OCI-M2 (cell line): ENCODE results near the gene IFNA16.
A peak's percentile ranks its signal among the peaks of the same experiment; 100 is the strongest.
"Not testable (repeated sequence)": the region's sequence is repeated elsewhere in the genome, so short reads cannot be mapped to it uniquely, and the experiment has no call there.

Experiments used
- DNase-seq: peaks from one replicate; lab custom pipeline; 2025; ENCODE audit not compliant: unreplicated experiment; lab: John Stamatoyannopoulos, UW

Gene IFNA16

DNA sequence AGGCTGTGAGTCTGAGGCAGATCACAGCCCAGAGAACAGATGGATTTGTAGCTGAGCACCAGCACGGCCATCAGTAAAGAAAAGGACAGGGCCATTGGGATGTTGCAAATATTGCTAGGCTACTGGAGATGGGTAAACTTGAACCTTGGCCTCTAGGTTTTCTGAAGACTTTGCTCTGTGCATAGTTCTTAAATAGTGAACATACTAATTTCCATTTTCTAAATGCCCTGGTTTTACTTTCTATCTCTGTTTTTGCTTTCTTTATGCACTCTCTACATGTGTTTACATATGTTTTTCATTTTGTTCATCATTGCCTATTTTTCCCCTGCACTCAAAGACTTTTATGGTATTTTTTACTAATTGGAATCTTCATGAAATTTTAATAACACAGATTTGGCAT, at the start of gene IFNA16:
IFNA16 (minus strand) TSS at position 101 of the 400 bp plus-strand sequence; CDS start at position 95, 6 bp downstream.
- DNase-seq: not testable (repeated sequence)

DNA sequence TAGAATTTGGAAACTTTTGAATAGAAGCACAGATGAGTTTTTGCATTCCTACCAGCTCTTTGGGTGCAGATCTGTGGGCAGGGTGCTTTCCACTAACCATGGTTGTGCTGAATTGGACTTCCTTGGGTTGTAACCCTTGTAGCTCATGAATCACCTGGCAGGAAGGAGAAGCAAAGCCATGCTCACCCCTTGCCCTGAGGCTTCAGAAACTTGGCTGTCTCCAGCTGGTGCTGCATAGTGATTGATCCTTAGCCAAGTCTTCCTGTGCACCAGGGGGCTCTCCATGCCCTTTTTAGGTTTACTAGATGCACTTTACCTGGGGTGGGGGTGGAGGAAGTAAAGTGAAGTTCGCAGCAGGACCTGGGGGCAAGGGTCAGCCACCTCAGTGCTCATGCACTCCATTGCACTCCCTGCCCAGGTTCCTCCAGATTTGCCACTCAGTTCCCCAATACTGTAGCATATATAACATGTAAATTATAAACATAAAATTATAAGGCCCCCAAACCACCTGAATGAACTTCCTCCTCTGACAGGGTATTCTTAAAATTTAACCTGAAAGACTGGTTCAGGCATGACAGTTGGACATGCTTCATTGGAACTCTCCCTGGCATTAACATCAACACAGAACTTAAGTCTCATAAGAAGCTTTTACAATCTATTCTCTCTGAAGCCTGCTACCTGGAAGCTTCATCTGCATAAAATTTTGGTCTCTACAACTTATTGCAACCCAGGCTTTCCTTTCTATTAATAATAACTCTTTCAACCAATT, 48.5 kb upstream of the IFNA16 start:
- DNase-seq: no peak

DNA sequence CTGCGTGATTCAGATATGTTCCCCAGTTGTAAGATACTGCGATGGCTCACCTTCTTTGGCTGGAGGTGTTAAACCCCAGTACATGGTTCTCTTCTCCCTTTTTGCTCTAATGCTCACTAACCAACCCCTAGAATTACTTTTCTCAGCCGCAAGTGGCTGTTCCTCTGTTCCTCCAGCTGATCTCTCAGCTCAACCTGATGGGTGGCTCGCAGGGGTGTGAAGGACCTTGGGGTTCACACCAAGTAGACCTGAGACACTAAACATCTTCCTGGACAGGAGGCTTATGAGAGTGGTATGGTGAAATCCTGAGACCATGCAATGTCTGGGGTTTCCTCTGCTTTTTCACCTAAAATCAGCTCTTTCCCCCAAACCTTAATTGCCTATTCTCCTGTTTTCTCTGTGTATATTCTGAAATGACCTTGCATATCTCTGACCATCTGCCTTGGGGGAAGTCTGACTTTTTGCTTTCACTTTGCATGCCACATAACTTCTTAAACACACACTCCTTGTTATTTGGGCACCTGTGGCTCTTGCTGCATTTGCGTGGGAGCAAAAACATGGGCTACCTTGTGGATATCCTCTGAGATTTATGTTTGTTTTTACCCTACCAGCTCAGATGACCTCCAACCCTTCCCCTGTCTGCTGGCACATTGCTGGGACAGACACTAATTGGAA, 38.6 kb upstream of the IFNA16 start:
- DNase-seq: no peak

DNA sequence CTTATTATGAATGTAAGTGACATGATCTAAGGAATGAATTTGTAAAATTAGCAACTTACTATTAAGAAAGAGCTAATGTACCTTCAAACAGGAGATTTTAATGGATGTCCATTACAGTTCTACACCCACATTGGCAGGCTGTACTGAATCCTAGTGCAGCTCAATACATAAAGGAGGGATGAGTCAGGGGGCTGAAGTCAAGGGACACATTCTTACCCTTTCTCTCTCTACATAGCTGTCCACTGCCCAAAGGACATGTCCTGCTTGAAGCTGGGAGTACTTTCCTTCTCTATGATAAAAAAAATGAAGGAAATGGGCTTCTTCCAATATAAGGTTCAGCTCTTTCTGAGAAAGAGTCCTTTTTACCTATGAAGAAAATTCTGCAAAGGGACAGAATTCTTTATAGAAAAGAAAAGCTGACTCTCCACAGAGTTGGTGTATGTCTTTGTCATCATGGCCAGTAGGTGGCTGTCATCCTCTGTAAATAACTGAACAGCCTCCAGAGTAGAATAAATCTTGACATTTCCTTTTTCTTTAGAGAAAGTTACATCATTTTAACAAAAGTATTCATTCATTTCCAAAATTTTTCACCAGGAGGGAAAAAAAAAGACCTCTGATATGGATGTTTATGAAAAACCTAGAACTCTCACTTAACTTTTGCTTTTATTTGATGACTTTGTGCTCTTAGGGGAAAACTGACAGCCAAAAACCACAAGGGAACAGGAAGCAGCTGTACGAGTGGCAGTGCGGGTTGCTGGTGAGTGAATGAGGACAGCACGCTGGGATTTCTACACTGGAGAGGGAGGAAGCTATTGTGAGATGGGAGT, 35.8 kb upstream of the IFNA16 start:
- DNase-seq: no peak

DNA sequence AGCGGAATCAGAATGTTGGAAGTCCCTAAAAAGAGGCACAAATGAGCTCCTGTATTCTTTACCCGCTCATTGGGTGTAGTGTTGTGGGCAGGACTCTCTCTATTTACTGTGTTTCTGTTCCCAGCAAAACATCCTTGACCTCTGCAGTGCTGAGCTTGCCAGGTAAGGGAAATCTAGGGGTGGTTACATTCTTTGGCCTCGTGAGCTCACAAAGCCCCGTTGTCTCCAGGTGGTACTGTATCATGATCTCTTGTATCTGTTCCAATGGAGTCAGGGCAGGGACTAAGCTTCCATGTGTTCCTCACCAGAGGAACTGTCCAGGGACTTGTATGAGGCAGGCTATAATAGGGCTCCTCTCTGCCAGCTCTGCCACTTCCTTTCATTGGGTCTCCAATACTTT, 34.5 kb upstream of the IFNA16 start:
- DNase-seq: no peak

DNA sequence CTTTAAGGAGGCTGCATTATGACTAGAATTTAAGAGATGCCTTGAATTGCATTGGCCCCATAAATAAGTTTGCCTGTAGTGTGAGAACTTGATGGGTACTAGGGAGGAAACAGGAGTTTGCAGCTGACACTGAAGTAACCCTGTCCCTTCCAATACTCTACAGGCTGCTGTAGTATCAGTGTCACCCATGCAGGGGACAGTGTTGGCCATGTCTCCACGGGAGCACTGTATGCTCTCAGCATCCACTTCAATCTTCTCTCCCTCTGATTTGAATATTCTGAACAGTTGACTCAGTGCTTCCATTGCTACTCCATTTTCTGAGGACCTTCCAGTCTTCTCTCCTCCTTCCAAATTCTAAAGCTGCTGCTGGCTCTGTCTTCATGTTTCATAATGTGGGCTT, 34.1 kb upstream of the IFNA16 start:
- DNase-seq: no peak

DNA sequence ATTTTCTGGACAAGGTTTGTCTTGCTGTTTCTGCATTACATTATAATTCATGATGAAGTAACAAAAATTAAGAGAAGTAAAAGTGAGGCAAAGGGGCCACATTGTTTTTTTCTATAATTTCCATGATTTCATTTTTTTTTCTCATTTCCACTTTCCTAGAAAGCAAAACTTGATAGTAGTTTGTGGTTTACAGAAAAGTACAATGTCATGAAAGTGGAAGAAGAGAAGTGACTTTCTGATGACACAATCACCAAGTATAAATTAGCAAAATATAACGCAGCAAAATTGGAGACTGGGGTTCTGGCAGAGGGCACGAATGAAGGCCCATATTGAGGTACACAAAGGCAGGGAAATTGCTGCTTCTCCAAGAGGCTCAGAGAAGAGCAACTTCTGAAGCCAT, 27.7 kb upstream of the IFNA16 start:
- no peak for DNase-seq

DNA sequence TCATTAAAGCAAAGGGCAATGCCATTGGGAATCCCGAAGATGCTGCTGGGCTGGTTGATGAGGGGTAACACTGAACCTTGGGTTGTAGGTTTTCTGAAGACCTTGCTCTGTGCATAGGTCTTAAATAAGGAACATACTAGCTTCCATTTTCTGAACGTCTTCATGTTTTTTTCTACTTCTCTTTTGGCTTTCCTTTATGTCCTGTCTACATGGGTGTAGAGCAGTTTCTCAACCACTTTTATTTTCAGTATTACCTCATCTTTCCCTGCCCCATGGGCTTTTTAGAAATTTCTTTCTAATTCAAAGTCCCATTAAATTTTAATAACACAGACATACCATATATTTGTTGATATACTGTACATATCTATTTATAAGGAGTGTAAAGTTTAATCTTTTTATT, 22.8 kb upstream of the IFNA16 start, which contains the start of gene IFNA14:
IFNA14 (minus strand) TSS at position 95 of the 400 bp plus-strand sequence; CDS start at position 25, 70 bp downstream.
- no peak for DNase-seq

DNA sequence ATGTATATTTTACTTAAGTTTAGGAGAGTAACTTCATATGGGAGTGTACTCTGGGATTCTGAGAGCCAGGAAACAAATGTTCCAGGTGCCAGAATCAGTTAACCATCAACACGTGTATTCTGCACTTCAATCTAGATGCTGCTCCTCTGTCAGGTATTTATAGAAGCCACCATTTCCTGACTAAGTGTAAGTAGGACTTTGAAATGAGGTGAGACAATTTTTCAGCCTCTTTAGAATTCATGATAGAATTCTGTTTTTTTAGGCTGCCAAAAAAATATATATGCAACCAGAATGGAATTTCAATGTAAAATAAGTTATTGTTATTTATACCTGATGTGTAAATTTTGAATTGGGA, 19.2 kb upstream of the IFNA16 start:
- not testable (repeated sequence) for DNase-seq

DNA sequence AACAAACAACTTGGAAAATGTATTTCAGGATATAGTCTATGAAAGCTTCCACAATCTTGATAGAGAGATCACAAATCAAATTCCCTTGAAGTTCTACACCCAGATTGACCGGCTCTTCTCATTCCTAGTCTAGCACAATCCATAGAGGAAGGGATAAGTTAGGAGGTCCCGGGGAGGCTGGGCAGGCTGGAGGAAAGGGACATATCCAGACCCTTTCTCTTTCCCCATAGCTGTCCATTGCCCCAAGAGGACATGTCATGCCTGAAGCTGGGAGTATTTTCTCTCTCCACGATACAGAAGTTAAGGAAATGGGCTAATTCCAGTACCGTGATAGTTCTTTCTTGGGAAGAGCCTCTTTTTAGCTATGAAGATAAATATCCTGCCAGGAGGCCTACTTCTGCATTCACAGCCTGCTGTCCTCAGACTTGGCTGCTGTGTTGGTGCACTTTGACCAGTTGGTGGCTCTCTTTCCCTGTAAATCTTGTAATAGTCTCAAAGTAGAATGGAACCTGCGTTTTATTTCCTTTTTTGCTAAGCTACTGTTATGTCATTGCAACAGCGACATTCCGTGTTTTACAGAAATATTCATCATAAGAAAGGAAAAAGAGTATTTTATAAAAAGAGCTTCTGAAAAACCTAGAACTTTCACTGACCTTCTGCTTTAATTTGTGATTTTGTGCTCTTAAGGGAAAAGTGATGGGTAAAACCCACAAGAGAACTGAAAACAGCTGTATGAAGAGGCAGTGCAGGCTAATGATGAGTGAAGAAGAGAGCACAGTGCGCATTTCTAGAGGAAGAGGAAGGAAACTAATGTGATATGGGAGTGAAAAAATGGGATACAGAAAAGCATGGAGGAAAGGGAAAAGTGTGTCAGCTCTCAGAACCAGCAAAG, 18.6 kb upstream of the IFNA16 start:
- peak; percentile 17 for DNase-seq

DNA sequence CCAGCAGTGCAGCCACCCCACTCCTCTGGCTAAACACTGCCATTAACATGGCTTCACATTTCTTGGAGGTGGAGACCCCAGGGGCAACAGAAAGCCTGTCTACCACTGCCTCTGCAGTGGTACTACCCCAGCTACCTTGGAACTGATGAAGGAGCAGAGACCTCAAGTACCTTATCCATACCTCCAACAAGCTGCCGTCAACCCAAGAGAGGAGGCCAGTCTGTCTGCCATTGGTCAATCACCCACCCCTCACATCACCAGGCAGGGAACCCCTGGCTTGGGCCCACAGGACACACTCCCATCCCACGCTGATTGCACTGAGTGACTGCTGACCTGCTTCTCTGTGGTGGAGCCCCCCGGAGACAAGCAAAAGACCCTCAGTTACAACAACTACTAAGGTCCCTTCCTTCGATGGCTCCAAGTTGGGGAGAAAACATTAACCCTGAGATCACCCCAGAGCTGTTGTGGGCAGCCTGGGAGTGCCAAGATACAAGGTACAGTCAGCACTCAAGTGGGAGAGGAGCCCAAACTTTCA, 17.1 kb upstream of the IFNA16 start:
- DNase-seq: no peak

DNA sequence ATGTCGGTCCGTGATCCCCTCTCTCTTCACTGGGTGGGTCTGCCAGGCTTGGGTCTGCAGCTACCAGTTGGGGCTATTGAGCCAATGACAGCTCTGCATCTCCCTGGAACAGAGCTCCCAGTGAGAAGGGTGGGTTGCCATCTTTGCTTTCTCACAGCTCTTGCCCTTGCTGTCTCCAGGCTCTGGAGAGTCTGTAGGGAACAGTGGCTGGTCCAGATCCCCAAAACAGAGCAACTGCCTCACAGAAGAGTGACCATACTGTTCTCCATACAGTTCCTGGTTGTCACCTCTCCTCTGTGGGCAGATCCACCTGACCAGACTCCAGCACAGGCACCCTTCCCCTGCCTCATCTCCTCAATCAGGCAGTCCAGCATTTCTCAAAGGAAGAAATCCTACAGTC, 16.1 kb upstream of the IFNA16 start:
- no peak for DNase-seq

DNA sequence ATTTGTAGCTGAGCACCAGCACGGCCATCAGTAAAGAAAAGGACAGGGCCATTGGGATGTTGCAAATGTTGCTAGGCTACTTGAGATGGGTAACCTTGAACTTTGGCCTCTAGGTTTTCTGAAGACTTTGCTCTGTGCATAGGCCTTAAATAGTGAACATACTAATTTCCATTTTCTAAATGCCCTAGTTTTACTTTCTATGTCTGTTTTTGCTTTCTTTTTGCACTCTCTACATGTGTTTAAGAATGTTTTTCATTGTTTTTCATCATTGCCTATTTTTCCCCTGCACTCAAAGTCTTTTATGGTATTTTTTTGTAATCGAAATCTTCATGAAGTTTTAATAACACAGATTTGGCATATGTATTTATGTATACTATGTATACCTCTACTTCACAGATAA, 11.0 kb upstream of the IFNA16 start, which contains the start of gene IFNA17:
IFNA17 (minus strand) TSS at position 101 of the 400 bp plus-strand sequence; CDS start at position 52, 49 bp downstream.
- DNase-seq: no peak

DNA sequence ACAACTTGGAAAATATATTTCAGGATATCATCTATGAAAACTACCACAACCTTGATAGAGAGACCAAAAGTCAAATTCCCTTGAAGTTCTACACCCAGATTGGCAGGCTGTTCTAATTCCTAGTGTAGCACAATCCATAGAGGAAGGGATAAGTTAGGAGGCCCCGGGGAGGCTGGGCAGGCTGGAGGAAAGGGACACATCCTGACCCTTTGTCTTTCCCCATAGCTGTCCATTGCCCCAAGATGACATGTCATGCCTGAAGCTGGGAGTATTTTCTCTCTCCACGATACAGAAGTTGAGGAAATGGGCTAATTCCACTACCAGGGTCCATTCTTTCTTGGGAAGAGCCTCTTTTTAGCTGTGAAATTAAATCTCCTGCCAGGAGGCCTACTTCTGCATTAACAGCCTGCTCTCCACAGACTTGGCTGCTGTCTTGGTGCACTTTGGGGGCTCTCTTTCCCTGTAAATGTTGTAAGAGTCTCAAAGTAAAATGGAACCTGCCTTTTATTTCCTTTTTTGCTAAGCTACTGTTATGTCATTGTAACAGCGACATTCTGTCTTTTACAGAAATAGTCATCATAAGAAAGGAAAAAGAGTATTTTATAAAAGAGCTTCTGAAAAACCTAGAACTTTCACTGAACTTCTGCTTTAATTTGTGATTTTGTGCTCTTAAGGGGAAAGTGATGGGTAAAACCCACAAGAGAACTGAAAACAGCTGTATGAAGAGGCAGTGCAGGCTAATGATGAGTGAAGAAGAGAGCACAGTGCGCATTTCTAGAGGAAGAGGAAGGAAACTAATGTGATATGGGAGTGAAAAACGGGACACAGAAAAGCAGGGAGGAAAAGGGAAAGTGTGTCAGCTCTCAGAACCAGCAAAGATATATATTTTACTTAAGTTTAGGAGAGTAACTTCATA, 3.4 kb downstream of the IFNA16 start:
- DNase-seq: not testable (repeated sequence)

DNA sequence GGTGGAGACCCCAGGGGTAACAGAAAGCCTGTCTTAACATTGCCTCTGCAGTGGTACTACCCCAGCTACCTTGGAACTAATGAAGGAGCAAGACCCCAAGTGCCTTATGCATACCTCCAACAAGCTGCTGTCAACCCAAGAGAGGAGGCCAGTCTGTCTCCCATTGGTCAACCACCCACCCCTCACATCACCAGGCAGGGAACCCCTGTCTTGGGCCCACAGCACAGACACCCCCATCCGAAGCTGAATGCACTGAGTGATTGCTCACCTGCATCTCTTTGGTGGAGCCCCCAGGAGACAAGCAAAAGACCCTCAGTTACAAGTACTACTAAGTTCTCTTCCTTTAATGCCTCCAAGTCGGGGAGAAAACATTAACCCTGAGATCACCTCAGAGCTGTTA, 5.0 kb downstream of the IFNA16 start:
- not testable (repeated sequence) for DNase-seq

DNA sequence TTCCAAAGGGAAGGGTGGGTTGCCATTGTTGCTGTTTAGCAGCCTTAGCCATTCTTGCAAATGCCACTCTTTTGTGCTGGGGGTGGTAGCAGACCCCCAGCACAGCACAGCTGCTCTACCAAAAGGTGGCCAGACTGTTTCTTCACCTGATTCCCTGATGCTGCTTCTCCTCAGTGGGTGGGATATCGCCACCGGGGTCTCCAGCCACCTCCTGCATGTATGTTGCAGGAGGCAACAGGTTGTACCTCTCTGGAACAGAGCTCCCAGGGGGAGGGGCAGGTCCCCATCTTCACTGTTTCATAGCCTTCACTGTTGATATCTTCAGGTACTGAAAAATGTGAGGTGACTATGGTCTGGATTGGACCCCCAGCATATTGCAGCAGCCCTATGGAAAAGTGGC, 6.3 kb downstream of the IFNA16 start:
- not testable (repeated sequence) for DNase-seq

DNA sequence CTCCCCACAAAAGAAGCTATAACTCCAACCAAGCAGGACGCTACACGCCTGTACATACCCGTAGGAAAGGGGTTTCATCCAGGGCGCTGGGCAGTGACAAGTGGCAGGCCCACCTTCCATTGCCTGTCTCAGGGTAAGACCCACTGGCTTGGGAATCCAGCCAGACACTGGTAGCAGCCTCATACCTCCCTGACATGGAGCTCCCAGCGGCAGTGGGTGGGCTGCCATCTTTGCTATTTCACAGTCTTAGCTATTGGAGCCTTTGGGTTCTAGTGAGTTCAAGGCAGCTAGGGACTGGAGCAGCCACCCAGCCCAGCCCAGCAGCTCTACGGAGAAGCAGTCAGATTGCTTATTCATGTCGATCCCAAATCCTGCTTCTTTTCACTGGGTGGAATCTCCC, 6.8 kb downstream of the IFNA16 start:
- DNase-seq: no peak

DNA sequence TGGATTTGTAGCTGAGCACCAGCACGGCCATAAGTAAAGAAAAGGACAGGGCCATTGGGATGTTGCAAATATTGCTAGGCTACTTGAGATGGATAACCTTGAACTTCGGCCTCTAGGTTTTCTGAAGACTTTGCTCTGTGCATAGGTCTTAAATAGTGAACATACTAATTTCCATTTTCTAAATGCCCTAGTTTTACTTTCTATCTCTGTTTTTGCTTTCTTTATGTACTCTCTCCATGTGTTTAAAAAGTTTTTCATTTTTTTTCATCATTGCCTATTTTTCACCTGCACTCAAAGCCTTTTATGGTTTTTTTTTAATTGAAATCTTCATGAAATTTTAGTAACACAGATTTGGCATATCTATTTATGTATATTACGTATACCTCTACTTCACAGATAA, 10.1 kb downstream of the IFNA16 start, which contains the start of gene IFNA10:
IFNA10 (minus strand) TSS at position 101 of the 400 bp plus-strand sequence; CDS start at position 55, 46 bp downstream.
- DNase-seq: not testable (repeated sequence)

DNA sequence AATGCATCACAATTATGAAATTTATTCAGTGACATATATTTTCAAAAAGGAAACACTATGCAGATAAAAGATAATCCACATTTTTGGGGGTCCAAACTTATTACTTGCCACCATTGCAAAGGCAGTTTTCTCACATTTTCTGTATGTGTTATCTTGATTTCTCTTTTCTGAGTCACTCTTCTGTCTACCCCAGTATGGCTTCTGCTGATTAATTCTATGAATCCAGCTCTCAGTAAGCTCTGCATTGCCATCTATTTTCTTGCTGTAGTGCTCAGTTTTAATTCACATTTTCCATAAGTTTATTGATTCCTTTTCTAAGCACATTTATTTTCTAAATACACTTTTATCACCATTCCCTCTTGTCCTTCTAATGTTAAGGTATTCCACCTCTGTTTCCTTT, 11.9 kb downstream of the IFNA16 start:
- no peak for DNase-seq
